22Rv1 (cell line): ENCODE results near the gene SEMA6D.

Experiments used
- CTCF ChIP-seq: fragments of 450-650 bp; IDR thresholded peaks from 2 replicates; pipeline ENCODE4 v1.5.1; 2017; ENCODE audit warnings: mild to moderate bottlenecking
- ZFX ChIP-seq: fragments of 450-650 bp; IDR thresholded peaks from 2 replicates; pipeline ENCODE4 v1.6.1; 2017; ENCODE audit warnings: antibody characterized with exemption, borderline replicate concordance

- TF ChIP-seq CTCF (no peak), ZFX (no peak)
Measured at GRCh38 chr15:47715402-47715801, 1.9 kb upstream of the SEMA6D start.
